ENCODE measurements around the gene PIK3CD.
"Not testable (repeated sequence)": the region's sequence is repeated elsewhere in the genome, so short reads cannot be mapped to it uniquely, and the experiment has no call there.

Gene PIK3CD

GRCh38 chr1:9691108-9691445 lies 39.5 kb downstream of the PIK3CD start:
- no peak for DNase-seq

- no peak for DNase-seq
Observed at GRCh38 chr1:9691691-9692090, 40.2 kb downstream of the PIK3CD start.

GRCh38 chr1:9696793-9697192 lies 45.3 kb downstream of the PIK3CD start:
- no peak for DNase-seq

GRCh38 chr1:9699361-9699760 lies 47.8 kb downstream of the PIK3CD start:
- DNase-seq: no peak

GRCh38 chr1:9700340-9700739 lies 48.8 kb downstream of the PIK3CD start:
- DNase-seq: no peak

- DNase-seq: no peak
Observed at GRCh38 chr1:9701665-9702064, 50.1 kb downstream of the PIK3CD start.

GRCh38 chr1:9703165-9703509 lies 51.6 kb downstream of the PIK3CD start:
- no peak for DNase-seq

GRCh38 chr1:9703681-9704080 lies 52.1 kb downstream of the PIK3CD start:
- DNase-seq: no peak

- no peak for DNase-seq
Observed at GRCh38 chr1:9705337-9706093, 54.0 kb downstream of the PIK3CD start.

- no peak for DNase-seq
Observed at GRCh38 chr1:9706178-9706577, 54.6 kb downstream of the PIK3CD start.

- no peak for DNase-seq
Observed at GRCh38 chr1:9710037-9710436, 58.5 kb downstream of the PIK3CD start.

GRCh38 chr1:9711466-9712020 lies 60.0 kb downstream of the PIK3CD start:
- no peak for DNase-seq

GRCh38 chr1:9712767-9713166 lies 61.2 kb downstream of the PIK3CD start:
- DNase-seq: not testable (repeated sequence)

GRCh38 chr1:9714257-9714718 lies 62.8 kb downstream of the PIK3CD start:
- DNase-seq: no peak

- no peak for DNase-seq
Observed at GRCh38 chr1:9715536-9716226, 64.2 kb downstream of the PIK3CD start.

GRCh38 chr1:9716404-9717192 lies 65.1 kb downstream of the PIK3CD start:
- no peak for DNase-seq

- DNase-seq: no peak
Observed at GRCh38 chr1:9717193-9718005, 65.9 kb downstream of the PIK3CD start.

GRCh38 chr1:9718006-9718680 lies 66.6 kb downstream of the PIK3CD start:
- no peak for DNase-seq

- no peak for DNase-seq
Observed at GRCh38 chr1:9719978-9720722, 68.6 kb downstream of the PIK3CD start.

GRCh38 chr1:9720785-9721605 lies 69.5 kb downstream of the PIK3CD start:
- DNase-seq: no peak

Measured in DMS 273 treated with DMSO at 0.1 percent for 48 hours (cell line).